Heart left ventricle (tissue), 16 donors: Measurements from ENCODE around the gene NEIL1. TPM values are rescaled to one million over a fixed set of nuclear protein-coding genes. Genes with fewer than 3 reads are reported as not detected.
"Not testable (repeated sequence)": the region's sequence is repeated elsewhere in the genome, so short reads cannot be mapped to it uniquely, and the experiment has no call there.

Source experiments
- ATAC-seq, 4 donors: fragments of 200-7000 bp; cut with Tn5 transposase; one replicate each; pipeline ENCODE4 v1.9.1; 2020 to 2022; ENCODE audit warnings: moderate library complexity in 4 of 4, mild to moderate bottlenecking in 3 of 4, moderate number of reproducible peaks in 1 of 4
- DNase-seq, 5 donors: peaks; one replicate each; pipeline ENCODE4 v3.0.0-alpha.2; 2020
- H3K27ac ChIP-seq, 12 donors: fragments of 200-600 bp; sonication (generic) in 4 of 12; one replicate each; pipeline versions ENCODE4 v1.5.0 to v1.8.0; 2016 to 2022; ENCODE audit warnings: mild to moderate bottlenecking in 2 of 12
- H3K27me3 ChIP-seq, 9 donors: fragments of 200-600 bp; sonication (generic) in 2 of 9; one replicate each; pipeline versions ENCODE4 v1.5.1 to v1.8.0; 2016 to 2022; ENCODE audit warnings: mild to moderate bottlenecking in 3 of 9
- H3K36me3 ChIP-seq, 9 donors: fragments of 200-600 bp; sonication (generic) in 2 of 9; one replicate each; pipeline versions ENCODE4 v1.5.0 to v1.8.0; 2018 to 2022; ENCODE audit warnings: mild to moderate bottlenecking in 2 of 9
- H3K4me1 ChIP-seq, 12 donors: fragments of 200-600 bp; sonication (generic) in 4 of 12; one replicate each; pipeline versions ENCODE4 v1.5.0 to v1.8.0; 2016 to 2022; ENCODE audit warnings: mild to moderate bottlenecking in 3 of 12
- H3K4me3 ChIP-seq, 12 donors: fragments of 200-600 bp; sonication (generic) in 4 of 12; one replicate each; pipeline versions ENCODE4 v1.5.0 to v1.8.0; 2017 to 2022; ENCODE audit warnings: mild to moderate bottlenecking in 9 of 12, moderate library complexity in 4 of 12
- H3K9me3 ChIP-seq, 12 donors: fragments of 200-600 bp; sonication (generic) in 4 of 12; one replicate each; pipeline versions ENCODE4 v1.5.0 to v1.8.0; 2016 to 2022; ENCODE audit warnings: mild to moderate bottlenecking in 1 of 12
- POLR2A ChIP-seq, 2 donors: fragments of 450-650 bp; IDR thresholded peaks; one replicate each; pipeline ENCODE4 v1.6.1; 2017; ENCODE audit warnings: antibody characterized with exemption in 2 of 2, mild to moderate bottlenecking in 2 of 2, moderate library complexity in 2 of 2
- WGBS, 4 donors: extraction: QIAGEN DNeasy Blood & Tissue Kit in 2 of 4; methylation state at CpG; one replicate each; pipeline versions ENCODE4 v1.1.5 to v1.1.7; 2013 to 2018; 5-methylcytosine and 5-hydroxymethylcytosine counted together
- intact Hi-C, 10 donors: fragments of 100-400 bp; cut with DNase I; formaldehyde crosslinking; loops; one replicate each; pipeline versions ENCODE4 v1.11.1 to v1.14.2; 2022
- polyA plus RNA-seq, 2 donors: library from polyadenylated mRNA; stranded (reverse); fragments of 200-250 nt; gene quantifications; one replicate each; pipeline ENCODE4 v1.2.3, GENCODE V29; 2013
- total RNA-seq, 9 donors: library from RNA; depleted of rRNA in 2 of 9; stranded (reverse); fragments of >200 nt in 2 of 9; fragmentation: NEBNext Ultra II Directional in 3 of 9; extraction: Animal tissue kit (Norgen Biotek cat#: 25700) in 3 of 9; gene quantifications; one replicate each; pipeline versions ENCODE4 v1.1.0 to v1.2.4, GENCODE V29; 2016 to 2023
- TF ChIP-seq, protein P1 (sequence below), 12 donors: fragments of 200-600 bp; sonication (generic) in 4 of 12; IDR thresholded peaks; one replicate each; pipeline versions ENCODE4 v1.5.0 to v1.8.0; 2018 to 2022; ENCODE audit warnings: antibody characterized with exemption in 12 of 12, mild to moderate bottlenecking in 5 of 12
- donor health status: ischemic (EF 13 %, LVEDD 7.1; RV severe dilation, severe dysfunction).
- donor health status: healthy with polysubstance abuse.
- donor health status: DM: no; HTN: yes; CAD: no.
- donor health status: DM: no; HTN: no; CAD: no.
- donor health status: ischemic (EF 25% LVEDD 6.9; RV normal size, moderate dysfunction).
- donor health status: ischemic (EF 25% LVEDD 5.7; RV mildly dilated, moderate dysfunction).
- donor health status: healthy.
- donor health status: DM: yes; HTN: yes; CAD: no.
- donor health status: ischemic (EF 35%, LVEDD 5.7; RV mildly dilated, moderate dysfunction).
- donor health status: nonischemic (EF 11% LVEDD 7.7; RV severe dilation, severe dysfunction).
- donor health status: DM: yes; HTN: yes; CAD: no.
- donor health status: PGD.
- donor health status: ischemic (EF 29% LVEDD 5.4; RV normal size, mild dysfunction).
- donor health status: nonischemic (EF 23%, LVEDD 6.1; RV moderate dilation, normal function).

Gene NEIL1
- total and polyA plus RNA-seq, 11 donors = 3.8 to 15.3 (median 8.1) TPM

GRCh38 chr15:75338661-75339240 is 8.1 kb upstream of the NEIL1 start:
- 90 to 96% (median 91%) methylated on average over 8 to 11 of the region's 11 CpGs for WGBS, 4 donors
- no peak overlapping the region for H3K4me3 ChIP-seq
- intact Hi-C loops = loop anchor here in 1 of 10 donors (10.0 kb wide), 1 partner anchor 134 kb away; the partner anchor contains the start of gene C15orf39
- H3K9me3 ChIP-seq = no peaks in the 10 kb centered on the region
- H3K4me1 ChIP-seq = peaks cover 0 to 19% (median 13%) of the 10 kb centered on the region in 12 donors
- peak in 1 of 4 donors; percentile 2 for ATAC-seq
- no peak for DNase-seq
- no peak overlapping the region for H3K27ac ChIP-seq
- no peaks in the 10 kb centered on the region for H3K27me3 ChIP-seq
- peaks cover 0 to 29% (median 12%) of the 10 kb centered on the region in 9 donors for H3K36me3 ChIP-seq
- TF ChIP-seq, protein P1, sequence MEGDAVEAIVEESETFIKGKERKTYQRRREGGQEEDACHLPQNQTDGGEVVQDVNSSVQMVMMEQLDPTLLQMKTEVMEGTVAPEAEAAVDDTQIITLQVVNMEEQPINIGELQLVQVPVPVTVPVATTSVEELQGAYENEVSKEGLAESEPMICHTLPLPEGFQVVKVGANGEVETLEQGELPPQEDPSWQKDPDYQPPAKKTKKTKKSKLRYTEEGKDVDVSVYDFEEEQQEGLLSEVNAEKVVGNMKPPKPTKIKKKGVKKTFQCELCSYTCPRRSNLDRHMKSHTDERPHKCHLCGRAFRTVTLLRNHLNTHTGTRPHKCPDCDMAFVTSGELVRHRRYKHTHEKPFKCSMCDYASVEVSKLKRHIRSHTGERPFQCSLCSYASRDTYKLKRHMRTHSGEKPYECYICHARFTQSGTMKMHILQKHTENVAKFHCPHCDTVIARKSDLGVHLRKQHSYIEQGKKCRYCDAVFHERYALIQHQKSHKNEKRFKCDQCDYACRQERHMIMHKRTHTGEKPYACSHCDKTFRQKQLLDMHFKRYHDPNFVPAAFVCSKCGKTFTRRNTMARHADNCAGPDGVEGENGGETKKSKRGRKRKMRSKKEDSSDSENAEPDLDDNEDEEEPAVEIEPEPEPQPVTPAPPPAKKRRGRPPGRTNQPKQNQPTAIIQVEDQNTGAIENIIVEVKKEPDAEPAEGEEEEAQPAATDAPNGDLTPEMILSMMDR (IDR thresholded peaks at IDR 0.05) = no peak
- no peak for TF ChIP-seq POLR2A (IDR thresholded peaks at IDR 0.05)

DNA sequence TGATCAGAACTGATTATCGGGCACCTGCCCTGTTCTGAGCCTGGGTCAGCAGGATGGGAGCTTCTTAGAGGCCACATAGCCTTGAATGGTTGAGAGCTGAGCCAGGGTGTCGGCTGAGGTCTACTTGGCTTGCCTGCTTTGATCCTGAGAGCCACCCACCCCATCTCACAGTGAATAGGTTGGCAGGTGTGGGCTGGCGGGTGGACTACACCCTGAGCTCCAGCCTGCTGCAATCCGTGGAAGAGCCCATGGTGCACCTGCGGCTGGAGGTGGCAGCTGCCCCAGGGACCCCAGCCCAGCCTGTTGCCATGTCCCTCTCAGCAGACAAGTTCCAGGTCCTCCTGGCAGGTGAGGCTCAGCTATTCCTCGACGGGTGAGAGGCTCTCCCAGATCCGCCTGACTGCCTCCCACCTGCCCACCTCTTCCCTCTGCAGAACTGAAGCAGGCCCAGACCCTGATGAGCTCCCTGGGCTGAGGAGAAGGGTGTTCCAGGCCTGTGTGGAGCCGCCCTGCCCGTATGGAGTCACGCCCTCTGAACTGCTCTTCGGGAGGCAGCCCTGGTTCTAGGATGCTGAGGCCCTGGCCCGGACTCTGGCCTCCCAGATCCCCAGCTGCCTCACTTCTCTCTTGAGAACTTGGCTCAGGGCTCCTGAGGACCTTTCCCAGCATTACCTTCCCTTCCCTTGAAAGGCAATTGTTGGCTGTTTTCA is 7.2 kb upstream of the NEIL1 start:
- intact Hi-C loops = loop anchor here in 1 of 10 donors (10.0 kb wide), 1 partner anchor 135 kb away; the partner anchor contains the start of gene C15orf39
- no peaks in the 10 kb centered on the region for H3K9me3 ChIP-seq
- H3K36me3 ChIP-seq = peaks cover 0 to 29% (median 12%) of the 10 kb centered on the region in 9 donors
- 91 to 100% (median 95%) methylated on average over 5 to 13 of the region's 13 CpGs for WGBS, 4 donors
- DNase-seq = no peak
- H3K27me3 ChIP-seq = no peaks in the 10 kb centered on the region
- no peak overlapping the region for H3K27ac ChIP-seq
- no peak overlapping the region for H3K4me3 ChIP-seq
- peaks cover 0 to 24% (median 13%) of the 10 kb centered on the region in 12 donors for H3K4me1 ChIP-seq
- no peak for ATAC-seq
- TF ChIP-seq POLR2A (IDR thresholded peaks at IDR 0.05) = no peak
- TF ChIP-seq, protein P1 (IDR thresholded peaks at IDR 0.05) = no peak

DNA sequence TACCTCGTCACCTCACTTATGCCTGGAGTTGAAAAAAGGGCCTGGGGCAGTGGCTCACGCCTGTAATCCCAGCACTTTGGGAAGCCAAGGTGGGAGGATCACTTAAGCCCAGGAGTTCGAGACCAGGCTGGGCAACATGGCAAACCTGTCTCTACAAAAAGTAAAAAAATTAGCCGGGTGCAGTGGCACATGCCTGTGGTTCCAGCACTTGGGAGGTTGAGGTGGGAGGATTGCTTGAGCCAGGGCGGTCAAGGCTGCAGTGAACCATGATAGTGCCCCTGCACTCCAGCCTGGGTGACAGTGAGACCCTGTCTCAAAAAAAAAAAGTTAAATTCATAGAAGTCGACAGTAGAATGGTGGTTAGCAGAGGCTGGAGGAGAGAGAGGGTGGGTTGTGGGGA is 4.6 kb upstream of the NEIL1 start:
- 89 to 94% (median 91%) methylated on average over 6 of the region's 6 CpGs for WGBS, 4 donors
- Histone ChIP-seq H3K9me3 (no peaks in the 10 kb centered on the region), H3K4me1 (peaks cover 0 to 15% (median 3%) of the 10 kb centered on the region in 12 donors), H3K4me3 (no peak overlapping the region), H3K36me3 (peaks cover 0 to 29% (median 12%) of the 10 kb centered on the region in 9 donors), H3K27me3 (peaks cover 0 to 4% (median 0%) of the 10 kb centered on the region in 9 donors), H3K27ac (no peak overlapping the region)
- DNase-seq (peak in 1 of 5 donors; percentile 2), ATAC-seq (no peak)
- intact Hi-C loops = no loop called here
- TF ChIP-seq, protein P1 (IDR thresholded peaks at IDR 0.05) = no peak
- no peak for TF ChIP-seq POLR2A (IDR thresholded peaks at IDR 0.05)

GRCh38 chr15:75343953-75344352 is 2.9 kb upstream of the NEIL1 start:
- intact Hi-C loops, ATAC-seq: not testable (repeated sequence)
- 54 to 60% (median 58%) methylated on average over 8 of the region's 8 CpGs for WGBS, 4 donors

More at GRCh38 chr15:75343953-75344352, 2.9 kb upstream of the NEIL1 start:
- not testable (repeated sequence) for H3K4me3 ChIP-seq, H3K27me3 ChIP-seq, H3K27ac ChIP-seq, H3K9me3 ChIP-seq
- H3K4me1 ChIP-seq = peaks cover 0 to 24% (median 11%) of the 10 kb centered on the region in 12 donors
- peaks cover 0 to 24% (median 12%) of the 10 kb centered on the region in 9 donors for H3K36me3 ChIP-seq
- peak in 1 of 5 donors; percentile 13 for DNase-seq
